Measurements from ENCODE around the gene DACT3.

DACT3 gene

GRCh38 chr19:46661020-46661731, at the start of gene DACT3:
TSS of gene DACT3 (minus strand) at chr19:46661182. CDS start at chr19:46661064, 118 bp downstream.
- DNase-seq (ENCODE audit: low spot score), result peak; percentile 100

- DNase-seq (ENCODE audit: low spot score), result no peak
Observed at GRCh38 chr19:46710687-46711086, 49.7 kb upstream of the DACT3 start.

GRCh38 chr19:46704379-46705076, 43.5 kb upstream of the DACT3 start:
- peak; percentile 52 for DNase-seq (ENCODE audit: low spot score)

- DNase-seq (ENCODE audit: low spot score), result no peak
Observed at GRCh38 chr19:46700704-46701103, 39.7 kb upstream of the DACT3 start.

GRCh38 chr19:46698395-46699321, 37.7 kb upstream of the DACT3 start:
- no peak for DNase-seq (ENCODE audit: low spot score)

GRCh38 chr19:46697204-46697960, 36.4 kb upstream of the DACT3 start:
- peak; percentile 65 for DNase-seq (ENCODE audit: low spot score)

GRCh38 chr19:46696866-46697203, 35.9 kb upstream of the DACT3 start:
- no peak for DNase-seq (ENCODE audit: low spot score)

- DNase-seq (ENCODE audit: low spot score), result no peak
Observed at GRCh38 chr19:46696052-46696451, 35.1 kb upstream of the DACT3 start.

- no peak for DNase-seq (ENCODE audit: low spot score)
Observed at GRCh38 chr19:46693760-46694159, 32.8 kb upstream of the DACT3 start.

GRCh38 chr19:46692918-46693722, 32.1 kb upstream of the DACT3 start:
- DNase-seq (ENCODE audit: low spot score), result no peak

GRCh38 chr19:46691948-46692347, 31.0 kb upstream of the DACT3 start:
- no peak for DNase-seq (ENCODE audit: low spot score)

GRCh38 chr19:46691104-46691503, 30.1 kb upstream of the DACT3 start:
- no peak for DNase-seq (ENCODE audit: low spot score)

GRCh38 chr19:46689358-46689757, 28.4 kb upstream of the DACT3 start:
- DNase-seq (ENCODE audit: low spot score), result no peak

GRCh38 chr19:46687438-46688145, 26.6 kb upstream of the DACT3 start:
- no peak for DNase-seq (ENCODE audit: low spot score)

GRCh38 chr19:46685189-46685588, 24.2 kb upstream of the DACT3 start:
- DNase-seq (ENCODE audit: low spot score), result no peak

- DNase-seq (ENCODE audit: low spot score), result no peak
Observed at GRCh38 chr19:46678110-46678732, 17.2 kb upstream of the DACT3 start.

GRCh38 chr19:46674416-46675178, 13.6 kb upstream of the DACT3 start:
- no peak for DNase-seq (ENCODE audit: low spot score)

- no peak for DNase-seq (ENCODE audit: low spot score)
Observed at GRCh38 chr19:46670813-46671212, 9.8 kb upstream of the DACT3 start.

- no peak for DNase-seq (ENCODE audit: low spot score)
Observed at GRCh38 chr19:46668662-46669061, 7.7 kb upstream of the DACT3 start.
